ENCODE measurements around the gene KIF6.

DNA sequence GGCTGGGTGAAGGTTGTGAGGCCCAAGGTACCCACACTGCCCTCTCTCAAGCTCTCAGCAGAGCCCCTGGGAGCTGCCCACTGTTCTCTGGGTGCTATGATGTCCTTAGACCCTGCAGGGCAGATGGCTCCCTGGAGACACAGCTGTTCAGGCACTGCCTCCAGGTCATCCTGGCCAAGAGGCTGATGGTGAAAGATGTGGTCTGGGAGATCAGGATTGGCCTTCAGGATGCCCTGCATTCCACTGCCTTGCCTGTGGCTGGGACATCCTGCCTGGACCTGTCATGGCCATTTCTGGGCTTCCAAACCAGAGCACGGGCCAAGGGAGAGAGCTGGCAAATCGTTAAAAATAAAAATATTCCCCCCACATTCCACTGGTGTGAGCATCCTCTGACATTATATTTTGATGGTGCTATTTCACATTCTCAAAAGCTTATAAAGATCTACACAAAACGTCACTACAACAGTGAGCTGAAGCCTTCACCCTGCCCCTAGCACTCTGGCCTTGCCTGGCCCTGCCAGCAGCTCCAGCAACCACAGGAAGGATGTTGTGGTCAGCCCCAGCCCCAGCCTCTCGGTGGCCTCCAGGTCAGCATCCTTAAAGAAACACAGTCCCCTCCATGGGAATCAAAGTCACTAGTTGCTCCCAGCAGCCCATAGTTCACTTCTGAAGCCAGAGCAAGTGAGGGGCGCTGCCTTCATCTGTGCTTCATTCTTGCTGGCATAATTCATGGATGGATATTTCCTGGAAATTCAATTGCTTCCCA, 389.2 kb downstream of the KIF6 start:
- no peak for TF ChIP-seq POLR2A (IDR thresholded peaks at IDR 0.05)
- TF ChIP-seq, protein P1, sequence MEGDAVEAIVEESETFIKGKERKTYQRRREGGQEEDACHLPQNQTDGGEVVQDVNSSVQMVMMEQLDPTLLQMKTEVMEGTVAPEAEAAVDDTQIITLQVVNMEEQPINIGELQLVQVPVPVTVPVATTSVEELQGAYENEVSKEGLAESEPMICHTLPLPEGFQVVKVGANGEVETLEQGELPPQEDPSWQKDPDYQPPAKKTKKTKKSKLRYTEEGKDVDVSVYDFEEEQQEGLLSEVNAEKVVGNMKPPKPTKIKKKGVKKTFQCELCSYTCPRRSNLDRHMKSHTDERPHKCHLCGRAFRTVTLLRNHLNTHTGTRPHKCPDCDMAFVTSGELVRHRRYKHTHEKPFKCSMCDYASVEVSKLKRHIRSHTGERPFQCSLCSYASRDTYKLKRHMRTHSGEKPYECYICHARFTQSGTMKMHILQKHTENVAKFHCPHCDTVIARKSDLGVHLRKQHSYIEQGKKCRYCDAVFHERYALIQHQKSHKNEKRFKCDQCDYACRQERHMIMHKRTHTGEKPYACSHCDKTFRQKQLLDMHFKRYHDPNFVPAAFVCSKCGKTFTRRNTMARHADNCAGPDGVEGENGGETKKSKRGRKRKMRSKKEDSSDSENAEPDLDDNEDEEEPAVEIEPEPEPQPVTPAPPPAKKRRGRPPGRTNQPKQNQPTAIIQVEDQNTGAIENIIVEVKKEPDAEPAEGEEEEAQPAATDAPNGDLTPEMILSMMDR (IDR thresholded peaks at IDR 0.05 in 4 of 5, conservative IDR thresholded peaks at IDR 0.05 in 1 of 5), result no peak

Measured in gastrocnemius medialis (tissue), 4 donors.